Stimulated activated naive CD8-positive, alpha-beta T cell treated with anti-CD3 and anti-CD28 coated beads, Interleukin-15, Interleukin-2, amounts not matched to agents 100 ng/mL and 50 ng/mL, for 24 hours (primary cell): ENCODE data around the gene C1orf216.

ENCODE experiments used
- H3K27ac Mint-ChIP-seq: one replicate; pipeline ENCODE4 v1.8.0; 2021; ENCODE audit warnings: mild to moderate bottlenecking, mixed read lengths
- H3K27me3 Mint-ChIP-seq: one replicate; pipeline ENCODE4 v1.8.0; 2021; ENCODE audit warnings: mixed read lengths
- H3K36me3 Mint-ChIP-seq: one replicate; pipeline ENCODE4 v1.8.0; 2021; ENCODE audit warnings: low read depth, mixed read lengths
- H3K4me1 Mint-ChIP-seq: one replicate; pipeline ENCODE4 v1.8.0; 2021; ENCODE audit warnings: low read depth, mixed read lengths
- H3K4me3 Mint-ChIP-seq: one replicate; pipeline ENCODE4 v1.8.0; 2021; ENCODE audit warnings: mild to moderate bottlenecking, mixed read lengths
- H3K9me3 Mint-ChIP-seq: one replicate; pipeline ENCODE4 v1.8.0; 2021; ENCODE audit warnings: mixed read lengths

The C1orf216 gene

GRCh38 chr1:35683012-35683411, 35.7 kb downstream of the C1orf216 start:
- H3K4me3 Mint-ChIP-seq, result no peak overlapping the region
- H3K27ac Mint-ChIP-seq, result no peak overlapping the region
- H3K36me3 Mint-ChIP-seq, result no peaks in the 10 kb centered on the region
- H3K27me3 Mint-ChIP-seq, result peaks cover 14% of the 10 kb centered on the region
- H3K4me1 Mint-ChIP-seq, result no peaks in the 10 kb centered on the region
- H3K9me3 Mint-ChIP-seq, result no peaks in the 10 kb centered on the region

- Mint-ChIP-seq H3K36me3 (no peaks in the 10 kb centered on the region), H3K27me3 (peaks cover 4% of the 10 kb centered on the region), H3K4me1 (no peaks in the 10 kb centered on the region), H3K4me3 (no peak overlapping the region), H3K27ac (no peak overlapping the region), H3K9me3 (no peaks in the 10 kb centered on the region)
These were observed 38.4 kb downstream of the C1orf216 start for GRCh38 chr1:35680271-35680670.

- Mint-ChIP-seq H3K9me3 (no peaks in the 10 kb centered on the region), H3K27me3 (peaks cover 15% of the 10 kb centered on the region), H3K36me3 (no peaks in the 10 kb centered on the region), H3K4me3 (no peak overlapping the region), H3K27ac (no peak overlapping the region), H3K4me1 (no peaks in the 10 kb centered on the region)
These were observed 42.9 kb downstream of the C1orf216 start for GRCh38 chr1:35675773-35676172.

- Mint-ChIP-seq H3K4me1 (no peaks in the 10 kb centered on the region), H3K27me3 (peaks cover 15% of the 10 kb centered on the region), H3K4me3 (no peak overlapping the region), H3K36me3 (no peaks in the 10 kb centered on the region), H3K9me3 (no peaks in the 10 kb centered on the region), H3K27ac (no peak overlapping the region)
These were observed 44.6 kb downstream of the C1orf216 start for GRCh38 chr1:35674111-35674510.

- H3K4me1 Mint-ChIP-seq, result no peaks in the 10 kb centered on the region
- no peak overlapping the region for H3K4me3 Mint-ChIP-seq
- peaks cover 15% of the 10 kb centered on the region for H3K27me3 Mint-ChIP-seq
- H3K36me3 Mint-ChIP-seq, result no peaks in the 10 kb centered on the region
- H3K27ac Mint-ChIP-seq, result no peak overlapping the region
- H3K9me3 Mint-ChIP-seq, result no peaks in the 10 kb centered on the region
These were observed 46.6 kb downstream of the C1orf216 start for GRCh38 chr1:35672116-35672515.

GRCh38 chr1:35668506-35668905, 50.2 kb downstream of the C1orf216 start:
- Mint-ChIP-seq H3K4me3 (no peak overlapping the region), H3K9me3 (no peaks in the 10 kb centered on the region), H3K27ac (no peak overlapping the region), H3K4me1 (no peaks in the 10 kb centered on the region), H3K27me3 (peaks cover 20% of the 10 kb centered on the region), H3K36me3 (no peaks in the 10 kb centered on the region)

- no peaks in the 10 kb centered on the region for H3K9me3 Mint-ChIP-seq
- H3K4me1 Mint-ChIP-seq, result no peaks in the 10 kb centered on the region
- no peak overlapping the region for H3K27ac Mint-ChIP-seq
- no peak overlapping the region for H3K4me3 Mint-ChIP-seq
- peaks cover 18% of the 10 kb centered on the region for H3K27me3 Mint-ChIP-seq
- no peaks in the 10 kb centered on the region for H3K36me3 Mint-ChIP-seq
These were observed 51.8 kb downstream of the C1orf216 start for GRCh38 chr1:35666916-35667315.

GRCh38 chr1:35666216-35666615, 52.5 kb downstream of the C1orf216 start:
- no peaks in the 10 kb centered on the region for H3K4me1 Mint-ChIP-seq
- H3K9me3 Mint-ChIP-seq, result no peaks in the 10 kb centered on the region
- H3K36me3 Mint-ChIP-seq, result no peaks in the 10 kb centered on the region
- no peak overlapping the region for H3K4me3 Mint-ChIP-seq
- no peak overlapping the region for H3K27ac Mint-ChIP-seq
- peaks cover 21% of the 10 kb centered on the region for H3K27me3 Mint-ChIP-seq
